ENCODE measurements around the gene RNASEH2C.

DNA sequence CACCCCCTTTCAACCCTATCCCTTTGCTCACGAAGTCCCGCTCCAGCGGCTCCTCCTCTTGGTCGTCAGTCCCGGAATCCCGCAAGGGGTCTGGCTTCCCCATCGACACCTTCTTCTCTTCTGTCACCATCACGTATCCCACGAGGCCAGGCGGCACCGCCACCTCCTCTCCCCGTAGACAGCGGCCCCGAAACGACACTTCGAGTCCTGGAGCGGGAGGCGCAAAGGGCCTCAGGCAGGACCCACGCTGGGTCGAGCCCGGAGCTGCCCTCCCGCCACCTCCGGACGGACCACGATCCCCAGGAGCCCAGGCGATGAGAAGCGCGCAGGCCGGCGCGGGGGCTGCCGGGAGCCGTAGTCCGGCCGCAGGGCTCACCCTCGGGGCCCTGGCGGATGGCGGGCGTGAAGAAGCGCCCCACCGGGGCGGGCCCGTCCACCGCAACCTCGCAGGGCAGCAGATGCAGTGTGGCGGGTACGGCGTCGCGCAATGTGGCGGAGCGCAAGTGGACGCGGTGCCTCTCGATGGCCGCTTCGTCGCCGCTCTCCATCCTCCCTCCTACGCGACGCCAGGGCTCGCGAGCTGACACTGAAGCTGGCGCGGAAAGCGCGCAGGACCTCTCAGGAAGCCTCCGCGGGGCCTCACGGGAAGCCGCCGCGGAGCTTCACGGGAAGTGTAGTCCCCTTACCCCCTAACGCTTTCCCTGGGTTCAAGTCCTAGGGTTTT is at the start of gene RNASEH2C:
- TF ChIP-seq, protein P1, sequence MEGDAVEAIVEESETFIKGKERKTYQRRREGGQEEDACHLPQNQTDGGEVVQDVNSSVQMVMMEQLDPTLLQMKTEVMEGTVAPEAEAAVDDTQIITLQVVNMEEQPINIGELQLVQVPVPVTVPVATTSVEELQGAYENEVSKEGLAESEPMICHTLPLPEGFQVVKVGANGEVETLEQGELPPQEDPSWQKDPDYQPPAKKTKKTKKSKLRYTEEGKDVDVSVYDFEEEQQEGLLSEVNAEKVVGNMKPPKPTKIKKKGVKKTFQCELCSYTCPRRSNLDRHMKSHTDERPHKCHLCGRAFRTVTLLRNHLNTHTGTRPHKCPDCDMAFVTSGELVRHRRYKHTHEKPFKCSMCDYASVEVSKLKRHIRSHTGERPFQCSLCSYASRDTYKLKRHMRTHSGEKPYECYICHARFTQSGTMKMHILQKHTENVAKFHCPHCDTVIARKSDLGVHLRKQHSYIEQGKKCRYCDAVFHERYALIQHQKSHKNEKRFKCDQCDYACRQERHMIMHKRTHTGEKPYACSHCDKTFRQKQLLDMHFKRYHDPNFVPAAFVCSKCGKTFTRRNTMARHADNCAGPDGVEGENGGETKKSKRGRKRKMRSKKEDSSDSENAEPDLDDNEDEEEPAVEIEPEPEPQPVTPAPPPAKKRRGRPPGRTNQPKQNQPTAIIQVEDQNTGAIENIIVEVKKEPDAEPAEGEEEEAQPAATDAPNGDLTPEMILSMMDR (IDR thresholded peaks at IDR 0.05), result peak in 2 of 4 experiments; percentile 21 to 44
- peak; percentile 59 to 86 for TF ChIP-seq POLR2A (IDR thresholded peaks at IDR 0.05)
